K562 (cell line): ENCODE results near the gene SLC7A4. TPM values are rescaled to one million over a fixed set of nuclear protein-coding genes. Genes with fewer than 3 reads are reported as not detected.

Experiments used
- BRCA1 ChIP-seq, 2 experiments: fragments of 450-650 bp in 1 of 2; sonication (generic) in 1 of 2; formaldehyde crosslinking in 1 of 2; IDR thresholded peaks; 2 replicates each; pipeline versions ENCODE4 v1.5.0 to v1.6.1; 2017 to 2020; ENCODE audit warnings: mild to moderate bottlenecking in 1 of 2, missing genetic modification reagents in 1 of 2
- CHD1 ChIP-seq: fragments of 200-600 bp; sonication (generic); IDR thresholded peaks from one replicate; pipeline ENCODE4 v1.6.1; 2012; ENCODE audit warnings: mild to moderate bottlenecking, moderate library complexity, low read length, inconsistent platforms
- DNMT1 ChIP-seq: fragments of 450-650 bp; IDR thresholded peaks from 2 replicates; pipeline ENCODE4 v1.6.1; 2016; ENCODE audit warnings: antibody characterized with exemption, mild to moderate bottlenecking
- ELF1 ChIP-seq: fragments of 200-800 bp; sonication (Bioruptor generic); IDR thresholded peaks from 2 replicates; pipeline ENCODE4 v1.6.1; 2016; ENCODE audit warnings: missing genetic modification characterization, missing compliant biosample characterization
- ETV6 ChIP-seq, 3 experiments: fragments of 150-350 bp in 1 of 3; sonication (generic) in 1 of 3; formaldehyde crosslinking in 1 of 3; IDR thresholded peaks; 2 replicates each; pipeline versions ENCODE4 v1.6.1 to v1.8.0; 2014 to 2022; ENCODE audit warnings: borderline replicate concordance in 2 of 3, low read depth in 2 of 3, antibody characterized with exemption in 1 of 3, low read length in 1 of 3, mild to moderate bottlenecking in 1 of 3, missing genetic modification reagents in 1 of 3
- FOXP1 ChIP-seq: sonication (generic); formaldehyde crosslinking; IDR thresholded peaks from 2 replicates; pipeline ENCODE4 v1.8.0; 2022; ENCODE audit warnings: mild to moderate bottlenecking, missing genetic modification reagents
- HDAC2 ChIP-seq: fragments of 450-650 bp; IDR thresholded peaks from 2 replicates; pipeline ENCODE4 v1.6.1; 2016; ENCODE audit warnings: mild to moderate bottlenecking
- HNRNPK ChIP-seq: fragments of 200-400 bp; formaldehyde crosslinking; IDR thresholded peaks from one replicate; pipeline ENCODE4 v1.6.1; 2018; ENCODE audit warnings: mild to moderate bottlenecking, low read depth, low read length; ENCODE audit not compliant: poor library complexity, severe bottlenecking
- LEF1 ChIP-seq: fragments of 450-650 bp; IDR thresholded peaks from 2 replicates; pipeline ENCODE4 v1.6.1; 2016; ENCODE audit warnings: mild to moderate bottlenecking
- MAFK ChIP-seq: IDR thresholded peaks from 2 replicates; pipeline ENCODE4 v1.6.1; 2011; ENCODE audit warnings: low read length, improper control_type of control experiment
- PHF8 ChIP-seq: fragments of 200-600 bp; sonication (generic); IDR thresholded peaks from 2 replicates; pipeline ENCODE4 v1.6.1; 2012; ENCODE audit warnings: mixed run types, mild to moderate bottlenecking, inconsistent platforms, low read length, moderate library complexity, borderline replicate concordance
- POLR3G ChIP-seq: IDR thresholded peaks from 2 replicates; pipeline ENCODE4 v1.6.1; 2011; ENCODE audit not compliant: insufficient read length, insufficient replicate concordance; ENCODE audit errors: extremely low read depth
- PRMT5 ChIP-seq: sonication (generic); formaldehyde crosslinking; IDR thresholded peaks from 2 replicates; pipeline ENCODE4 v1.5.0; 2020; ENCODE audit warnings: missing genetic modification reagents
- SPI1 ChIP-seq: IDR thresholded peaks from 2 replicates; pipeline ENCODE4 v1.6.1; 2011; ENCODE audit warnings: low read depth, low read length, control low read depth, borderline replicate concordance
- TAF15 ChIP-seq: fragments of 200-400 bp; formaldehyde crosslinking; IDR thresholded peaks from 2 replicates; pipeline ENCODE4 v1.6.1; 2017; ENCODE audit warnings: mild to moderate bottlenecking, low read depth, low read length, moderate library complexity
- TCF7 ChIP-seq: sonication (generic); IDR thresholded peaks from 2 replicates; pipeline ENCODE4 v1.6.1; 2016; ENCODE audit warnings: antibody characterized with exemption, borderline replicate concordance
- TCF7L2 ChIP-seq: fragments of 150-350 bp; IDR thresholded peaks from 2 replicates; pipeline ENCODE4 v1.6.1; 2016; ENCODE audit warnings: low read depth, mild to moderate bottlenecking, low read length, moderate library complexity
- TOE1 ChIP-seq, 2 experiments: fragments of 450-650 bp in 1 of 2; sonication (generic) in 1 of 2; formaldehyde crosslinking in 1 of 2; IDR thresholded peaks; 2 replicates each; pipeline versions ENCODE4 v1.7.1 to v1.8.0; 2016 to 2022; ENCODE audit warnings: borderline replicate concordance in 2 of 2, mild to moderate bottlenecking in 2 of 2, antibody characterized with exemption in 1 of 2, inconsistent platforms in 1 of 2, low read depth in 1 of 2, missing genetic modification reagents in 1 of 2, moderate library complexity in 1 of 2
- ZBED1 ChIP-seq: IDR thresholded peaks from 2 replicates; pipeline ENCODE4 v1.6.1; 2014
- polyA plus RNA-seq, 8 experiments: library from polyadenylated mRNA; depleted of rRNA in 4 of 8; stranded (reverse) in 5 of 8; unstranded in 3 of 8; fragments of >200 nt; fragmentation: Nextera tagmentation in 2 of 8; fragmentation: Illumina TruSeq in 1 of 8; extraction: Ambion mirVana in 2 of 8; extraction: Trizol in 1 of 8; gene quantifications; 2 replicates each; pipeline versions ENCODE4 v1.2.1 to v1.2.3, GENCODE V29; 2011 to 2014; ENCODE audit warnings: inconsistent platforms in 1 of 8, missing spikeins in 1 of 8
- total RNA-seq, 7 experiments: library from RNA; depleted of rRNA in 6 of 7; stranded (reverse); fragments of >200 nt in 6 of 7; fragmentation: Illumina TruSeq in 2 of 7; extraction: Trizol in 2 of 7; gene quantifications; 2 replicates each; pipeline versions ENCODE4 v1.2.1 to v1.2.3, GENCODE V29; 2011 to 2021; ENCODE audit warnings: low replicate concordance in 1 of 7
- TF ChIP-seq, protein P1 (sequence below): sonication (generic); formaldehyde crosslinking; IDR thresholded peaks from 2 replicates; pipeline ENCODE4 v1.8.0; 2022; ENCODE audit warnings: missing genetic modification reagents, mild to moderate bottlenecking, borderline replicate concordance
- TF ChIP-seq, protein P2 (sequence below): IDR thresholded peaks from 2 replicates; pipeline ENCODE4 v1.6.1; 2012; ENCODE audit warnings: low read depth, low read length, improper control_type of control experiment, borderline replicate concordance
- TF ChIP-seq, protein P3 (sequence below): fragments of 450-650 bp; IDR thresholded peaks from 2 replicates; pipeline ENCODE4 v1.6.1; 2014; ENCODE audit warnings: low read depth, mild to moderate bottlenecking, moderate library complexity, borderline replicate concordance
- TF ChIP-seq, protein P4 (sequence below): fragments of 250-450 bp; sonication (Bioruptor Pico); IDR thresholded peaks from 2 replicates; pipeline ENCODE4 v1.9.0; 2021; ENCODE audit warnings: mild to moderate bottlenecking, inconsistent platforms

Gene SLC7A4
- total and polyA plus RNA-seq, 9 of the 15 experiments (the other 6 are each of a cell fraction or from before 2014, with no cell fraction given) = not detected

DNA sequence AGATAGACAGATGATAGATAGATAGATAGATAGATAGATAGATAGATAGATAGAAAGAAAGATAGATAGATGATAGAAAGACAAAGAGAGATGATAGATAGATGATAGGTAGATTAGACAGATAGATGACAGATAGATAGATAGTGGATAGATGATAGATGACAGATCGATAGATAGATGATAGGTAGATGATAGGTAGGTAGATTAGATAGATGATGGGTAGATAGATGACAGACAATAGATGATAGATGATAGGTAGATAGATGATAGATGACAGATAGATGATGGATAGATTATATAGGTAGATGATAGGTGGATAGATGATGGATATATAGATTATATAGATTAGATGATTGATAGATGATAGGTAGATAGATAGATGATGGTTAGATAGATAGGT is 46.0 kb downstream of the SLC7A4 start (continued):
- TF ChIP-seq PRMT5 = no peak
- no peak for TF ChIP-seq TOE1 (IDR thresholded peaks at IDR 0.05; ENCODE audit: borderline replicate concordance)
- no peak for TF ChIP-seq TOE1 (CRISPR knock-in tag; IDR thresholded peaks at IDR 0.05; ENCODE audit: borderline replicate concordance, low read depth)
- TF ChIP-seq, protein P1, sequence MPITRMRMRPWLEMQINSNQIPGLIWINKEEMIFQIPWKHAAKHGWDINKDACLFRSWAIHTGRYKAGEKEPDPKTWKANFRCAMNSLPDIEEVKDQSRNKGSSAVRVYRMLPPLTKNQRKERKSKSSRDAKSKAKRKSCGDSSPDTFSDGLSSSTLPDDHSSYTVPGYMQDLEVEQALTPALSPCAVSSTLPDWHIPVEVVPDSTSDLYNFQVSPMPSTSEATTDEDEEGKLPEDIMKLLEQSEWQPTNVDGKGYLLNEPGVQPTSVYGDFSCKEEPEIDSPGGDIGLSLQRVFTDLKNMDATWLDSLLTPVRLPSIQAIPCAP (CRISPR knock-in tag) = no peak
- TF ChIP-seq TCF7 = no peak
- no peak for TF ChIP-seq TCF7L2
- TF ChIP-seq BRCA1 (IDR thresholded peaks at IDR 0.05) = no peak
- no peak for TF ChIP-seq BRCA1 (CRISPR knock-in tag; IDR thresholded peaks at IDR 0.05)
- TF ChIP-seq PHF8 = no peak
- TF ChIP-seq SPI1 = no peak
- TF ChIP-seq TAF15 = no peak
- TF ChIP-seq MAFK = no peak
- TF ChIP-seq, protein P2, sequence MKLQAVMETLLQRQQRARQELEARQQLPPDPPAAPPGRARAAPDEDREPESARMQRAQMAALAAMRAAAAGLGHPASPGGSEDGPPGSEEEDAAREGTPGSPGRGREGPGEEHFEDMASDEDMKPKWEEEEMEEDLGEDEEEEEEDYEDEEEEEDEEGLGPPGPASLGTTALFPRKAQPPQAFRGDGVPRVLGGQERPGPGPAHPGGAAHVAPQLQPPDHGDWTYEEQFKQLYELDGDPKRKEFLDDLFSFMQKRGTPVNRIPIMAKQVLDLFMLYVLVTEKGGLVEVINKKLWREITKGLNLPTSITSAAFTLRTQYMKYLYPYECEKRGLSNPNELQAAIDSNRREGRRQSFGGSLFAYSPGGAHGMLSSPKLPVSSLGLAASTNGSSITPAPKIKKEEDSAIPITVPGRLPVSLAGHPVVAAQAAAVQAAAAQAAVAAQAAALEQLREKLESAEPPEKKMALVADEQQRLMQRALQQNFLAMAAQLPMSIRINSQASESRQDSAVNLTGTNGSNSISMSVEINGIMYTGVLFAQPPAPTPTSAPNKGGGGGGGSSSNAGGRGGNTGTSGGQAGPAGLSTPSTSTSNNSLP = 0 out of 2 replicates have a peak, but pooled peaks have one; percentile 8
- no peak for TF ChIP-seq ELF1 (tag)
- TF ChIP-seq ETV6 (IDR thresholded peaks at IDR 0.05; ENCODE audit: borderline replicate concordance in 1 of 2, low read depth in 2 of 2, low read length in 1 of 2) = no peak
- TF ChIP-seq ETV6 (CRISPR knock-in tag; IDR thresholded peaks at IDR 0.05; ENCODE audit: borderline replicate concordance) = no peak
- TF ChIP-seq POLR3G = no peak
- TF ChIP-seq FOXP1 (CRISPR knock-in tag) = no peak
- TF ChIP-seq, protein P3, sequence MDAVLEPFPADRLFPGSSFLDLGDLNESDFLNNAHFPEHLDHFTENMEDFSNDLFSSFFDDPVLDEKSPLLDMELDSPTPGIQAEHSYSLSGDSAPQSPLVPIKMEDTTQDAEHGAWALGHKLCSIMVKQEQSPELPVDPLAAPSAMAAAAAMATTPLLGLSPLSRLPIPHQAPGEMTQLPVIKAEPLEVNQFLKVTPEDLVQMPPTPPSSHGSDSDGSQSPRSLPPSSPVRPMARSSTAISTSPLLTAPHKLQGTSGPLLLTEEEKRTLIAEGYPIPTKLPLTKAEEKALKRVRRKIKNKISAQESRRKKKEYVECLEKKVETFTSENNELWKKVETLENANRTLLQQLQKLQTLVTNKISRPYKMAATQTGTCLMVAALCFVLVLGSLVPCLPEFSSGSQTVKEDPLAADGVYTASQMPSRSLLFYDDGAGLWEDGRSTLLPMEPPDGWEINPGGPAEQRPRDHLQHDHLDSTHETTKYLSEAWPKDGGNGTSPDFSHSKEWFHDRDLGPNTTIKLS = no peak
- TF ChIP-seq, protein P4, sequence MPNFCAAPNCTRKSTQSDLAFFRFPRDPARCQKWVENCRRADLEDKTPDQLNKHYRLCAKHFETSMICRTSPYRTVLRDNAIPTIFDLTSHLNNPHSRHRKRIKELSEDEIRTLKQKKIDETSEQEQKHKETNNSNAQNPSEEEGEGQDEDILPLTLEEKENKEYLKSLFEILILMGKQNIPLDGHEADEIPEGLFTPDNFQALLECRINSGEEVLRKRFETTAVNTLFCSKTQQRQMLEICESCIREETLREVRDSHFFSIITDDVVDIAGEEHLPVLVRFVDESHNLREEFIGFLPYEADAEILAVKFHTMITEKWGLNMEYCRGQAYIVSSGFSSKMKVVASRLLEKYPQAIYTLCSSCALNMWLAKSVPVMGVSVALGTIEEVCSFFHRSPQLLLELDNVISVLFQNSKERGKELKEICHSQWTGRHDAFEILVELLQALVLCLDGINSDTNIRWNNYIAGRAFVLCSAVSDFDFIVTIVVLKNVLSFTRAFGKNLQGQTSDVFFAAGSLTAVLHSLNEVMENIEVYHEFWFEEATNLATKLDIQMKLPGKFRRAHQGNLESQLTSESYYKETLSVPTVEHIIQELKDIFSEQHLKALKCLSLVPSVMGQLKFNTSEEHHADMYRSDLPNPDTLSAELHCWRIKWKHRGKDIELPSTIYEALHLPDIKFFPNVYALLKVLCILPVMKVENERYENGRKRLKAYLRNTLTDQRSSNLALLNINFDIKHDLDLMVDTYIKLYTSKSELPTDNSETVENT = peak; percentile 30; the same call in 1 of the 2 replicates
- no peak for TF ChIP-seq ZBED1
- no peak for TF ChIP-seq HDAC2
- no peak for TF ChIP-seq CHD1
- no peak for TF ChIP-seq HNRNPK
- no peak for TF ChIP-seq DNMT1
- no peak for TF ChIP-seq LEF1
